Effector memory CD4-positive, alpha-beta T cell (primary cell): ENCODE data around the gene CCDC194.
"Not testable (repeated sequence)": the region's sequence is repeated elsewhere in the genome, so short reads cannot be mapped to it uniquely, and the experiment has no call there.

Experiments
- DNase-seq, 3 donors: peaks; one replicate each; pipeline ENCODE4 v3.0.0-alpha.2; 2020
- H3K27ac ChIP-seq: 2 replicates; pipeline ENCODE4 v1.7.0; 2013; ENCODE audit warnings: mild to moderate bottlenecking, low read length, moderate library complexity; ENCODE audit not compliant: insufficient read depth, poor library complexity, severe bottlenecking
- H3K27me3 ChIP-seq: replicated peaks from 2 replicates; pipeline ENCODE4 v1.7.0; 2013; ENCODE audit warnings: mild to moderate bottlenecking, low read length; ENCODE audit not compliant: insufficient read depth, control insufficient read depth, poor library complexity, severe bottlenecking
- H3K36me3 ChIP-seq: 2 replicates; pipeline ENCODE4 v1.7.0; 2013; ENCODE audit warnings: mild to moderate bottlenecking, low read length, moderate library complexity; ENCODE audit not compliant: control insufficient read depth, insufficient read depth
- H3K4me1 ChIP-seq: 2 replicates; pipeline ENCODE4 v1.7.0; 2013; ENCODE audit warnings: low read length, mild to moderate bottlenecking; ENCODE audit not compliant: control insufficient read depth, insufficient read depth, poor library complexity, severe bottlenecking
- H3K4me3 ChIP-seq: 2 replicates; pipeline ENCODE4 v1.7.0; 2013; ENCODE audit warnings: low read length, low read depth, mild to moderate bottlenecking; ENCODE audit not compliant: insufficient read depth, poor library complexity, severe bottlenecking
- H3K9me3 ChIP-seq: 2 replicates; pipeline ENCODE4 v1.7.0; 2013; ENCODE audit warnings: mild to moderate bottlenecking, low read length, moderate library complexity; ENCODE audit not compliant: control insufficient read depth

CCDC194 gene

GRCh38 chr19:17370026-17370587 is 23.9 kb downstream of the CCDC194 start:
- H3K4me3 ChIP-seq: no peak overlapping the region
- DNase-seq: no peak
- no peaks in the 10 kb centered on the region for H3K9me3 ChIP-seq
- H3K36me3 ChIP-seq: no peaks in the 10 kb centered on the region
- H3K27me3 ChIP-seq: no peaks in the 10 kb centered on the region
- no peak overlapping the region for H3K27ac ChIP-seq
- no peaks in the 10 kb centered on the region for H3K4me1 ChIP-seq

DNA sequence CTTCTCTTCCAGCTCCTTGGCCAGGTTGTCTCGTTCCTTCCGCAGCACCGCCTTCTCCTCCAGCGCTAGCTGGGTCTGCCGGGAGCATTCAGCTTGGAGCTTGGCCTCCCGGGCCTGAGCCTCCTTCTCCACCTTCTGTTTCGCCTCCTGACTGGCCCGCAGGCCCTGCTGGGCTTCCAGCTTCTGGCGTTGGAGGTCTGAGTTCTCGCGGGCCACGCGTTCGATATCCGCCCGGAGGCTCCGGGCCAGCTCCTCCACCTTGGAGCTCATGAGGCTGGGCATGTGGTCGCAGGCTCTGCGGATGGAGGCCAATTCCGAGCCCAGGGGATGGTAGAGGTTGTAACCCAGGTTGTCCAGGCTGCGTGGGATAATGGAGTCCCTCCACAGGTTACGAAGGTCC is 28.6 kb downstream of the CCDC194 start:
- DNase-seq: no peak
- H3K36me3 ChIP-seq: no peaks in the 10 kb centered on the region
- no peaks in the 10 kb centered on the region for H3K9me3 ChIP-seq
- no peak overlapping the region for H3K4me3 ChIP-seq
- H3K27me3 ChIP-seq: no peaks in the 10 kb centered on the region
- no peaks in the 10 kb centered on the region for H3K4me1 ChIP-seq
- no peak overlapping the region for H3K27ac ChIP-seq

- H3K9me3 ChIP-seq, H3K36me3 ChIP-seq, H3K27me3 ChIP-seq, H3K4me1 ChIP-seq, H3K27ac ChIP-seq, H3K4me3 ChIP-seq, DNase-seq: not testable (repeated sequence)
These were observed 30.0 kb downstream of the CCDC194 start for GRCh38 chr19:17363852-17364605.

GRCh38 chr19:17359905-17360800 is 33.8 kb downstream of the CCDC194 start:
- H3K36me3 ChIP-seq: no peaks in the 10 kb centered on the region
- H3K27me3 ChIP-seq: no peaks in the 10 kb centered on the region
- no peaks in the 10 kb centered on the region for H3K4me1 ChIP-seq
- DNase-seq: no peak
- no peak overlapping the region for H3K27ac ChIP-seq
- no peak overlapping the region for H3K4me3 ChIP-seq
- no peaks in the 10 kb centered on the region for H3K9me3 ChIP-seq

GRCh38 chr19:17358395-17358794 is 35.6 kb downstream of the CCDC194 start:
- no peak overlapping the region for H3K27ac ChIP-seq

DNA sequence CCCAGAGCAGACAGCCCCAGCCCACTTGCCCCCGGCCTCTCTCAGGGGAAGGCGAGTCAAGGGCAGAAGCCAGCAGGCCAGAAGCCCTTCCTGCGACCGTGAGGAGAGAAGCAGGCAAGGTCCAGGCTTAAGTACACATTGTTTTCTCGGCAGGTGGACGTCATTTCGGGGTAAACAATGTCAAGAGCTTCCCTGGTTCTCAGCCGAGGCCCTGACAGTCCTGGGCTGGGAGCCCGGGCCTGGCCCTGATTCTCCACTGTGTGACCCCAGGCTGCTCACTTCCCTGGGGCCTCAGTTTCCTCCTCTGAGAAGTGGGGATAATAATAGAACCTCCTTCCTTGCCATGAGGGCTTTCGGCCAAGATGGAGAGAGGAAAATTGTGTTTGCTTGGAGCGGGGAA is 36.3 kb downstream of the CCDC194 start:
- Histone ChIP-seq H3K9me3 (no peaks in the 10 kb centered on the region), H3K36me3 (no peaks in the 10 kb centered on the region), H3K4me1 (no peaks in the 10 kb centered on the region), H3K27me3 (no peaks in the 10 kb centered on the region), H3K27ac (no peak overlapping the region), H3K4me3 (no peak overlapping the region)
- DNase-seq: no peak

More at GRCh38 chr19:17358395-17358794, 35.6 kb downstream of the CCDC194 start:
- Histone ChIP-seq H3K27me3 (no peaks in the 10 kb centered on the region), H3K4me3 (no peak overlapping the region), H3K4me1 (no peaks in the 10 kb centered on the region), H3K9me3 (no peaks in the 10 kb centered on the region), H3K36me3 (no peaks in the 10 kb centered on the region)
- DNase-seq: no peak

DNA sequence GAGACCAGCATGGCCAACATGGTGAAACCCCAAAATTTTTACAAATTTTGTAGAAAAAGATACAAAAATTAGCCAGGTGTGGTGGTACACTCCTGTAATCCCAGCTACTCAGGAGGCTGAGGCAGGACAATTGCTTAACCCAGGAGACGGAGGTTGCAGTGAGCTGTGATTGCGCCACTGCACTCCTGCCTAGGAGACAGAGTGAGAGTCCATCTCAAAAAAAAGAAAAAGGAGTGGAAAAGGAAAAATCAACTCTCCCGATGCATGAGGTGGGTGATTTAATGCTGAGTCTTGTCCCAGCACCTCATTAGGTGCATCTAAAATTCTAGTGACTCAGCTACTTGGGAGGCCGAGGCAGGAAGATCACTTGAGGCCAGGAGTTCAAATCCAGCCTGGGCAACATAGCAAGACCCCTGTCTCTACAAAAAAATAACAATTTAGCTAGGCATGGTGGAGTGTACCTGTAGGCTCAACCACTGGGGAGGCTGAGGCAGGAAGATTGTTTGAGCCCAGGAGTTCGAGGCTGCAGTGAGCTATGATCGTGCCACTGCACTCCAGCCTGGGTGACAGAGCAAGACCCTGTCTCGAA is 36.8 kb downstream of the CCDC194 start:
- no peak for DNase-seq
- H3K27ac ChIP-seq: no peak overlapping the region
- no peaks in the 10 kb centered on the region for H3K27me3 ChIP-seq
- no peaks in the 10 kb centered on the region for H3K4me1 ChIP-seq
- no peaks in the 10 kb centered on the region for H3K36me3 ChIP-seq
- no peaks in the 10 kb centered on the region for H3K9me3 ChIP-seq
- H3K4me3 ChIP-seq: no peak overlapping the region

DNA sequence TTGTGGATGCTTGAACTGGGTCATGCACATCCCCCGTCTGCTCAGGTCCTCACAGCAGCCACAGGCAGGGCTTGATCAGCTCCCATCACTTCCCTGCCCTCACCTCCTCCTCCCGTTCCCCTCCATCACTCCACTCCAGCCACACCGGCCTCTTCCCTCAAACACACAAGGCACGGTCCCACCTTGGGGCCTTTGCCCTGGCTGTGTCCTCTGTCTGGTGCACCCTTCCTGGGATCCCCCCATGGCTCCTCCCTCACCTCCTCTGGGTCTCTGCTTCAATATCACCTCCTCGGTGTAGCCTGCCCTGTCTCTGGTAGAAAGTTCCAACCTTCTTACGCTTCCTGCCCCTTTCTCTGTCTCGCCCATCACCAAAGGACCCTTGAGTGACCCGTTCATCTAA is 40.6 kb downstream of the CCDC194 start:
- Histone ChIP-seq H3K36me3 (no peaks in the 10 kb centered on the region), H3K9me3 (no peaks in the 10 kb centered on the region), H3K27me3 (no peaks in the 10 kb centered on the region), H3K4me3 (no peak overlapping the region), H3K27ac (no peak overlapping the region), H3K4me1 (no peaks in the 10 kb centered on the region)
- no peak for DNase-seq

GRCh38 chr19:17352608-17353280 is 41.3 kb downstream of the CCDC194 start:
- H3K27ac ChIP-seq: no peak overlapping the region
- H3K27me3 ChIP-seq: no peaks in the 10 kb centered on the region
- no peaks in the 10 kb centered on the region for H3K36me3 ChIP-seq
- no peaks in the 10 kb centered on the region for H3K9me3 ChIP-seq
- no peak overlapping the region for H3K4me3 ChIP-seq
- no peak for DNase-seq
- no peaks in the 10 kb centered on the region for H3K4me1 ChIP-seq
